Measurements from ENCODE around the gene SAP25.
"Not testable (repeated sequence)": the region's sequence is repeated elsewhere in the genome, so short reads cannot be mapped to it uniquely, and the experiment has no call there.

SAP25 gene

GRCh38 chr7:100561491-100562194, 12.1 kb downstream of the SAP25 start:
- DNase-seq (ENCODE audit: low spot score), result no peak

- DNase-seq (ENCODE audit: low spot score), result no peak
Measured at GRCh38 chr7:100559127-100559526, 14.6 kb downstream of the SAP25 start.

DNA sequence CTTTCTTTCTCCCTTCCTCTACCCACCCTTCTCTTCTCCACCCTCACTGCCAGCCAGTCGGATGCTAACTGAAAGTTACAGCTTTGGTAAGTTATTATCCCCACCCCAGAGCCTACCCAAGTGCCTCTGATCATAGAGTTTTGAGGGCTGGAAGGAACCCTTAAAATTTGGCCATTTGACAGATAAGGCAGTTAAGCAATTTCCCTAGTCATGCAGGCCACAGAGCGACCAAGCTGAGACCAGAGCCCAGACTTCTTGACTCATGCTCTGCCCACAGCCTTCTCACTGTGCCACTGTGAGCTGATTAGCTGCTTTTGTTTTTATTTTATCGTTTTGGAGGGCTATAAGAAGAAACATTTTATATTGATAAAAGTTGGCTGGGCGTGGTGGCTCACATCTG, 17.2 kb downstream of the SAP25 start:
- DNase-seq (ENCODE audit: low spot score), result no peak

GRCh38 chr7:100555701-100556100, 18.0 kb downstream of the SAP25 start:
- DNase-seq (ENCODE audit: low spot score), result no peak

DNA sequence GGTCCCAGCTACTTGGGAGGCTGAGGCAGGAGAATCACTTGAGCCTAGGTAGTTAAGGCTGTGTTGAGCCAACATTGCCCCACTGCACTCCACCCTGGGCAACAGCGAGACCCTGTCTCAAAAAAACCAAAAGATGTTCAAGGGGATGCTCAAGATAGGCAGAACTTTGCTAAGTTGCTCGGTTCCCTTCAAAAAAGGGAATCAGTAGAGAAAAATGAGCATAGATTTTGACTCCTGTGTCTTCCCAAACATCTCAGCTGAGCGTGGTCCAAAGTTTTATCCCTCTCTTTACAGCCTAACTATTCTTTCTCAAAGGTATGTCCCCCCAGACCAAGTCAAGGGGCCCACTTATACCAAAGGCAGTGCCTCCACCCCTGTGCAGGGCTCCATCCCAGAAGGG, 20.7 kb downstream of the SAP25 start:
- DNase-seq (ENCODE audit: low spot score), result no peak

DNA sequence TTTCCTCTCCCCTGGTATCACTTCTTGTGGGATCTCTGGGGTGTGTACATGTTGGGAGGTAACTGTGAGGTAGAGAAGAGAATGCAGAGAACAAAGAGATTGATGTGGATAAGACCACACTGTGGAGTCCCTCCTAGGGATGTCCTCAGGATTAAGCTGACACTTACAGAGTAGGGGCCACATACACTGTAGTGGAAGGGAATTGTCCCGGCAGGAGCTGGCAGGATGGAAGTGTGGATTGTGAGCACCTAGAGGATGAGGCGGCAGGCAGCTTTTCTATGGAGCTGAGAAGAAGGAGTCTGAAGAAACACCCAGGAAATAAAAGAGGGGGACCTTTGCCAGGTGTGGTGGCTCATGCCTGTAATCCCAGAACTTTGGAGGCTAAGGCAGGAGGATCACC, 21.2 kb downstream of the SAP25 start:
- DNase-seq (ENCODE audit: low spot score), result no peak

DNA sequence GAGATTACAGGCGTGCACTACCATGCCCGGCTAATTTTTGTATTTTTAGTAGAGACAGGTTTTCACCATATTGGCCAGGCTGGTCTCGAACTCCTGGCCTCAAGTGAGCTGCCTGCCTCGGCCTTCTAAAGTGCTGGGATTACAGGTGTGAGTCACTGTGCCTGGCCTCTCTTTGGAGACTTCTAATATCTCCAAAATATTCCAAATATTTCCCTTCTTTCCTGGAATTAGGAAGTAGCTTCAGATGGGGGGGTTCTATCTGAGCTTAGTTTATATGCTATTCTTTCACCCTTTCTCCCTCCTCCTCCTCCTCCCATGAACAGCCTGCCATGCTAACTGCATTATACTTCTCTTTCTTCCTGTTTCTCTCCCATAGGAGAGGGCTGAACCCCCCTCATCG, 25.3 kb downstream of the SAP25 start:
- not testable (repeated sequence) for DNase-seq (ENCODE audit: low spot score)

DNA sequence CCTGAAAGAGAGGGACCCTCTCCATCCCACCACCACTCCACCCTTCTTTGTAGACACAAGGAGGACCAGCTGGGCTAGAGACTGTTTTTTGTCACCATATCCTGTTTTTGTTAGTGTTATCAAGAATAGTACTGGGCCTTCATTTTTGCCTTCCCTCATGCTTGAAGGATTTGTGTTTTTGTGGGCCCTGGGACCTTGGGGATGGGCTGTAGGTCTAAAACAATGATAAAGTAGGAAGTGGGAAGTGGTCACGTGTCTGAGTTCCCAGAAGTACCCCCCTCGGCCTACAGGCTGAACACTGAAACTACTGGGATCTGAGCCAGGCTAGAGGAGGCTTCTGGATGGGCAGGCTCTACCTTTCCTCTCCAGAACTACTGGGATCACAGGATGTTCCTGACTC, 25.8 kb downstream of the SAP25 start:
- DNase-seq (ENCODE audit: low spot score), result no peak

- DNase-seq (ENCODE audit: low spot score), result no peak
Measured at GRCh38 chr7:100546926-100547800, 26.5 kb downstream of the SAP25 start.

DNA sequence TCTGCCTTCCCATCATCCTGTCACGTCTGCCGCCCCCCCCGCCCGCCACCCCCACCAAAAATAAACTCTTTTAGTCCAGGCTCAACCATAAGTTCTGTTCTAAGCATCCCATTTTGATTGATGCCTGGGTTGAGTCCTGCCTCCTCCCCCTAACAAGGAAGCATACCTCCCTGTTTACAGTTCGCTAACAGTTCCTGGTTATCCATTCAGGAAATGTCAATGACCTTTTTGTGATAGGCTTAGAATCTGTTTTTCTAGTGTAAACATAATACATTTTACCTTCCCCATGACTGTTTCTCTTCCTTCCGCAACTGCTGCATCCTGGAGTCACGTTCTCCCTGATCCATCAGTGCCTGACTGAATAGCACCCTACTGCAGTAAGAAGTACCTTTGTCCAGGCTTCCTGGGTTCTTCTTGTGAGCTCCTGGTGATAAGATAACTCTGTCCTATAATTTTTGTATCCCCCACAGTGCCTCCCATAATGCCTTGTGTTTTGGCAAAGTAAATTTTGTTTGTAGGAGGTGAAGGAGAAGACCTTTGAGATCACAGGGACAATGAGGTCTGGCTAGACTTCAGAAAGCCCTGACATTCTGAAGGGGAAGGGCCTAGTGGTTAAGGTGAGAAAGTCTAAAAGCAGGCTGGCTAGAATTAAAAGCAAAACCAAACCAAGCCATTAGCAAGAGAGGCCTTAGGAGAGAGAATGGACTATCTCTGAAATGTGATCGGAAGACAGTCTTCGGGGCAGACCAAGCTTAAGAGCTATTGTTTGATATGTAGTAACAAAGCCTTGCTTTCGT, 27.4 kb downstream of the SAP25 start:
- no peak for DNase-seq (ENCODE audit: low spot score)

GRCh38 chr7:100545360-100546128, 28.2 kb downstream of the SAP25 start:
- DNase-seq (ENCODE audit: low spot score), result peak; percentile 61

GRCh38 chr7:100544967-100545359, 28.7 kb downstream of the SAP25 start:
- DNase-seq (ENCODE audit: low spot score), result no peak

- no peak for DNase-seq (ENCODE audit: low spot score)
Measured at GRCh38 chr7:100544386-100544785, 29.3 kb downstream of the SAP25 start.

- DNase-seq (ENCODE audit: low spot score), result no peak
Measured at GRCh38 chr7:100543586-100543985, 30.1 kb downstream of the SAP25 start.

DNA sequence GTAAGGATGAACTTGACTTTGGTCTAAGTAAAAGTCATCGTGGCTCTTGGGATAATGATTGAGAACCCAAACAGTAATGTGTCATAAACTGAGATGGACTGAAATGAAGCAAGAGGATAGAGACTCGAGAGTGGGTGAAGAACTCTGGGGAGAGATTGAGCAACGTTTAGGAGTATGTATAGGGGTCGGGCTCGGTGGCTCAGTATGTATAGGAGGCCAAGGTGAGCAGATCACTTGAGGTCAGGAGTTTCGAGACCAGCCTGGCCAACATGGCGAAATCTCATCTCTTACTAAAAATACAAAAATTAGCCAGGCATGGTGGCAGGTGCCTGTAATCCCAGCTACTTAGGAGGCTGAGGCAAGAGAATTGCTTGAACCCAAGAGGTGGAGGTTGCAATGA, 32.4 kb downstream of the SAP25 start:
- not testable (repeated sequence) for DNase-seq (ENCODE audit: low spot score)

- DNase-seq (ENCODE audit: low spot score), result no peak
Measured at GRCh38 chr7:100540073-100540723, 33.5 kb downstream of the SAP25 start.

DNA sequence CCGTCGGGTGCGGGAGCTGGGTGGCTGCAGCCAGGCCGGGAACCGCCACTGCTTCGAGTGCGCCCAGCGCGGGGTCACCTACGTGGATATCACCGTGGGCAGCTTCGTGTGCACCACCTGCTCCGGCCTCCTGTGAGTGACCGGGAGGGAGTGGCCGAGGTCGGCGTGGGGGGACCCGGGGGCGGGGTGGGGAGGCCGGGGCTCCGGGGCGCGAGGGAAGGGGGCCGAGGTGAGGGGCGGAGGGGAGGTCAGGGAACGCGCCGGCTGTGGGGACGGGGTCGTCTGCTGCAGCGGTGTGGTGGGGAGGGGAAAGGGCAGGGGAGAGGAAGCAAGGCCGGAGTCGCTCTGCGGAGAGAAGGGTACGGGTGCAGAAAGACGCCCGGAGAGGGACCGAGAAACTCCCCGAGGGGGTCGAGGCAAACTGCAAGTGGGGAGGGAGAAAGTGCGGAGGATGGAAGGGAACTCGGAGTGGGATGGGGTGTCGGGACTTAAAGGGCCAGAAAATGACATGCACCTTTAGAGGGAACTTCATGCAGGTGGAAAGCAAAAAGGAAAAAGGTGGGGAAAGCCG, 34.2 kb downstream of the SAP25 start:
- peak; percentile 21 for DNase-seq (ENCODE audit: low spot score)

DNA sequence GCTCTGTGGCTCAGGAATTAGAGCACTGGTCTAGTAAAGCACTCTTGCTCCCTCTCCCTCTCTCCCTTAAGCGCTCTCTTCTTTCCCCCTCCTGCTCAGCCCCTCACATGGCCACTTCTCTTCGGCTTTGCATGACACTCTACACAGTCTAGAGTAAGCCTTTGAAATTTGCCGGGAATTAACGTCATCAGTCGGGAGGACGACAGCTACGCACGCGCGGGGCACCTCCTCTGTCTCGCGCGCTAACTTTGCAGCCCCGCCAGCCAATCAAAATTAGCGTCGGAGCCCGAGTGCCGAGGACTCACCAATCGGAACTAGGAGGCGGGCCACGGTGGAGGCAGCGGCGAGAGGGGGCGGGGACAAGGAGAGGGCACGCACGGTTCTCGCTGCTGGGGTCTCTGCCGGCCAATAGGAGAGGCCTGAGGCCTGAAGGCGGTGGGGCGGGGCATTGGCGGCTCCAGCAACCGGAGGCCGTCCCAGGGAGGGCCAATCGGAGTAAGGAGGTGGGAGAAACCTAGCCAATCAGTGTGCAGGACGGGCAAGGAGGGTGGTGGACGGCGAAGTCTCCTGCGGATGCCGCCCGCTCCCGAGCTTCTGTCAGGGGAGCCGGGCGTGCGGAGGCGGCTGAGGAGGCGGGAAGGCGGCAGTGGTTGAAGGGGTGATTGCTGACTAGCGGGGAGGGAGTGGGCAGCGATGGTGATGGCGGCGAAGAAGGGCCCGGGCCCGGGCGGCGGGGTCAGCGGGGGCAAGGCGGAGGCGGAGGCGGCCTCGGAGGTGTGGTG, 34.9 kb downstream of the SAP25 start, which contains the start of gene AGFG2:
AGFG2 (plus strand) TSS at position 550 of the 782 bp plus-strand sequence; CDS start at position 694, 144 bp downstream.
- DNase-seq (ENCODE audit: low spot score), result peak; percentile 99

DNA sequence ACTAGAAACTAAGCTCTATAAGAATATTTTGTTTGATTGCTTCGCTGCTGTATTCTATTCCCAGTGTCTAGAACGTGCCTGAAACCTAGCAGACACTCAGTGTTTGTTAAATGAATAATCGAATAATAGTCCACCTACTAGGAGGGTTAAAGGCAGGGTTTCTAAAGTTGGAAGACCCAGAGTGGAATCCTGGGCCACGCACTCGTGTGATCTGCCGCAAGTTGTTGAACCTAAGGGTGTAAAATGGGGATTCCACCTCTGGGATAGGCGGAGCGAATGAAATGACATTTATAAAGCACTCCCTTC, 35.4 kb downstream of the SAP25 start:
- DNase-seq (ENCODE audit: low spot score), result no peak

GRCh38 chr7:100536695-100537094, 37.0 kb downstream of the SAP25 start:
- DNase-seq (ENCODE audit: low spot score), result not testable (repeated sequence)

Measured in iPS-NIHi11 (cell line).